CD4-positive, alpha-beta T cell (primary cell): ENCODE data around the gene TAS2R60. TPM values are rescaled to one million over a fixed set of nuclear protein-coding genes. Genes with fewer than 3 reads are reported as not detected.

Experiments used
- ATAC-seq: fragments of 200-7000 bp; cut with Tn5 transposase; one replicate; pipeline ENCODE4 v1.10.0; 2022; ENCODE audit warnings: mild to moderate bottlenecking; ENCODE audit not compliant: poor library complexity
- CTCF ChIA-PET: fragments of 350-600 bp; sonication (Branson Sonifier 250); formaldehyde crosslinking; loops from one replicate; lab custom pipeline; 2021; ENCODE audit warnings: antibody characterized with exemption, inconsistent platforms; lab: Charles Lee
- POLR2A ChIA-PET: fragments of 350-600 bp; sonication (Branson Sonifier 250); formaldehyde crosslinking; loops from one replicate; lab custom pipeline; 2021; ENCODE audit warnings: antibody characterized with exemption, inconsistent platforms; lab: Charles Lee
- DNase-seq, 14 experiments: peaks; one replicate each; pipeline ENCODE4 v3.0.0-alpha.2; 2013 to 2020; ENCODE audit warnings: mixed read lengths in 2 of 14
- H3K27ac ChIP-seq, 2 donors: one replicate each; pipeline versions ENCODE4 v1.5.1 to v1.7.0; 2013; ENCODE audit warnings: low read length in 2 of 2, low read depth in 1 of 2, mild to moderate bottlenecking in 1 of 2
- H3K27me3 ChIP-seq, 2 experiments: 1 replicate in 1 of 2; 2 replicates in 1 of 2; pipeline versions ENCODE4 v1.6.1 to v1.7.0; 2013; ENCODE audit warnings: low read length in 2 of 2, control low read depth in 1 of 2, mild to moderate bottlenecking in 1 of 2, moderate library complexity in 1 of 2; ENCODE audit not compliant: insufficient read depth in 2 of 2, control insufficient read depth in 1 of 2
- H3K36me3 ChIP-seq: one replicate; pipeline ENCODE4 v1.6.1; 2013; ENCODE audit warnings: low read length, control low read depth; ENCODE audit not compliant: insufficient read depth
- H3K4me1 ChIP-seq: one replicate; pipeline ENCODE4 v1.6.1; 2013; ENCODE audit warnings: low read length, control low read depth; ENCODE audit not compliant: insufficient read depth
- H3K4me3 ChIP-seq: one replicate; pipeline ENCODE4 v1.5.1; 2013; ENCODE audit warnings: mild to moderate bottlenecking, low read length, moderate library complexity
- H3K9me3 ChIP-seq, 2 experiments: 1 replicate in 1 of 2; 2 replicates in 1 of 2; pipeline versions ENCODE4 v1.6.1 to v1.7.0; 2013; ENCODE audit warnings: low read length in 2 of 2, mild to moderate bottlenecking in 2 of 2, control low read depth in 1 of 2, moderate library complexity in 1 of 2; ENCODE audit not compliant: control insufficient read depth in 1 of 2, insufficient read depth in 1 of 2
- H3K27ac Mint-ChIP-seq: one replicate; pipeline ENCODE4 v1.8.0; 2020; ENCODE audit warnings: mixed read lengths
- H3K27me3 Mint-ChIP-seq: one replicate; pipeline ENCODE4 v1.8.0; 2021; ENCODE audit warnings: mixed read lengths
- H3K36me3 Mint-ChIP-seq: one replicate; pipeline ENCODE4 v1.8.0; 2021; ENCODE audit warnings: low read depth, mixed read lengths
- H3K4me1 Mint-ChIP-seq: one replicate; pipeline ENCODE4 v1.8.0; 2021; ENCODE audit warnings: low read depth, mixed read lengths
- H3K4me3 Mint-ChIP-seq: one replicate; pipeline ENCODE4 v1.8.0; 2020; ENCODE audit warnings: mild to moderate bottlenecking, mixed read lengths
- H3K9me3 Mint-ChIP-seq: one replicate; pipeline ENCODE4 v1.8.0; 2020; ENCODE audit warnings: mixed read lengths
- intact Hi-C, 2 experiments: fragments of 100-400 bp; cut with DNase I in 1 of 2; cut with micrococcal nuclease in 1 of 2; formaldehyde crosslinking; loops; one replicate each; pipeline versions ENCODE4 v1.15.1 to v1.9.0; 2023 to 2025; cut with DNase I, micrococcal nuclease
- total RNA-seq, 174 experiments: library from RNA in 2 of 174; stranded (reverse) in 2 of 174; gene quantifications; one replicate each; pipeline ENCODE4 v1.2.3 and lab custom pipeline; 2021 to 2026
- TF ChIP-seq, protein P1 (sequence below): fragments of 200-600 bp; IDR thresholded peaks from one replicate; pipeline ENCODE4 v1.8.0; 2022; ENCODE audit warnings: antibody characterized with exemption, mild to moderate bottlenecking

The TAS2R60 gene
- total RNA-seq, 2 experiments from 2014 or later: 0.47 to 0.61 TPM

DNA sequence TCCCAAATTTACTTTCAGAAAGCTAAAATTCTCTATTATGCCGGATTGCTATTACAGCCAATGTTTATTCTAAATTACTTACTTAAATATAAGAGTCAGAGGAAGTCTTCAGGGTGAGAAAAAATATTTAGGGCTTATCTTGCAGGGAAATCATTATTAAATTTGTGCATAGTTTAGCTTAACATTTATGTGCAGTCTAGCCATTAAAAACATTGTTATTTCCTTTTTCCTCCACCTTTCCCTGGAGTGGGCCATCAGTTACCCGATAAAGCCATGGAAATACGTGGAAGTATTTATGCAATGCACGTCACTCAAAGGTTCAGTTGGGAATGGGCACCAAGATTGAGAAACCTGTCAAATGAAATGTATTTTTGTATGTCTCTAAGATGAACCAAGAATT, 9.5 kb upstream of the TAS2R60 start:
- Mint-ChIP-seq H3K27ac (no peak overlapping the region), H3K27me3 (no peaks in the 10 kb centered on the region), H3K9me3 (no peaks in the 10 kb centered on the region), H3K4me3 (no peak overlapping the region), H3K36me3 (peaks cover 29% of the 10 kb centered on the region), H3K4me1 (peaks cover 24% of the 10 kb centered on the region)
- H3K27me3 ChIP-seq: no peaks in the 10 kb centered on the region
- no peak overlapping the region for H3K4me3 ChIP-seq
- ChIA-PET POLR2A (no interaction called here), CTCF (no interaction called here)
- H3K36me3 ChIP-seq: no peaks in the 10 kb centered on the region
- intact Hi-C loops: no loop called here
- TF ChIP-seq, protein P1, sequence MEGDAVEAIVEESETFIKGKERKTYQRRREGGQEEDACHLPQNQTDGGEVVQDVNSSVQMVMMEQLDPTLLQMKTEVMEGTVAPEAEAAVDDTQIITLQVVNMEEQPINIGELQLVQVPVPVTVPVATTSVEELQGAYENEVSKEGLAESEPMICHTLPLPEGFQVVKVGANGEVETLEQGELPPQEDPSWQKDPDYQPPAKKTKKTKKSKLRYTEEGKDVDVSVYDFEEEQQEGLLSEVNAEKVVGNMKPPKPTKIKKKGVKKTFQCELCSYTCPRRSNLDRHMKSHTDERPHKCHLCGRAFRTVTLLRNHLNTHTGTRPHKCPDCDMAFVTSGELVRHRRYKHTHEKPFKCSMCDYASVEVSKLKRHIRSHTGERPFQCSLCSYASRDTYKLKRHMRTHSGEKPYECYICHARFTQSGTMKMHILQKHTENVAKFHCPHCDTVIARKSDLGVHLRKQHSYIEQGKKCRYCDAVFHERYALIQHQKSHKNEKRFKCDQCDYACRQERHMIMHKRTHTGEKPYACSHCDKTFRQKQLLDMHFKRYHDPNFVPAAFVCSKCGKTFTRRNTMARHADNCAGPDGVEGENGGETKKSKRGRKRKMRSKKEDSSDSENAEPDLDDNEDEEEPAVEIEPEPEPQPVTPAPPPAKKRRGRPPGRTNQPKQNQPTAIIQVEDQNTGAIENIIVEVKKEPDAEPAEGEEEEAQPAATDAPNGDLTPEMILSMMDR: no peak
- DNase-seq (no peak), ATAC-seq (no peak)
- H3K9me3 ChIP-seq: no peaks in the 10 kb centered on the region
- H3K4me1 ChIP-seq: peaks cover 14% of the 10 kb centered on the region
- no peak overlapping the region for H3K27ac ChIP-seq

DNA sequence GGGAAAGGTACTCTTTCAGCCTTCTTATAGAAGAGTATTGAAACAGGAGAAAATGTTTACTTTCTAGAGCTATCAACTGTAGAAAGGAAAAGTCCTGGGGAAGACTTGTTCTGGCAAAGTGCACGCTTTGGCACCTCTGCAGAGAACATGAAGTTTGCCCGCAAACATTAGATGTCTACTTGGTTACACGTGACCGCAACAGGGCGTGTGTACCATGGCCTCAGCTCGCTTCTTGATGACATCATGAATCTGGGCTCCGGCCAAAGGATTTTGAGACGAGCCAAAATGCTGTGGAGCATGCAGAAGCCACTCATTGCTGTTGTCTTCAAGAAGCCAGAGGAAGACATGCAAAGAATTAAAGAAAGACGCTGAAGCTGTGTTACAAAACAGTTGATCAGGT, 8.6 kb upstream of the TAS2R60 start:
- POLR2A ChIA-PET: no interaction called here
- H3K9me3 Mint-ChIP-seq: no peaks in the 10 kb centered on the region
- peaks cover 25% of the 10 kb centered on the region for H3K4me1 Mint-ChIP-seq

DNA sequence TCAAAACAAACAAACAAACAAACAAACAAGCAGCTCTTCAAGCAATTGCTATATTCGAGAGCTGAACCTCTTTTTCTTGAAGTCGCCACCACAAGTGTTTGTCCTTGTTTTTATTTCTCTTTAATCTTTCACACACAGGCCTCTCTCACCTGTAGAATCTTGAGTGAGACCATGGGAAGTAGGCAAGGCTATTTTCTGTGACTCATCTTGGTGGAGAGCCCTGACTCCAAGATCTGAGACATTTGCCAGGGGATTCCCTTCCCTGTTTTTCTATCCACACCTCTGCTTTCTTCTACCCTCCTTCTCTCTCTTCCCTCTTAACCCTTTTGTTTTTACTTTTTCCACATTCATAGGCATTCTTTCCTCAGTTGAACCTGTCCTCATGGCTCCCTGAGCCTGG, 8.0 kb upstream of the TAS2R60 start:
- Mint-ChIP-seq H3K4me3 (no peak overlapping the region), H3K36me3 (peaks cover 30% of the 10 kb centered on the region), H3K9me3 (no peaks in the 10 kb centered on the region), H3K27me3 (no peaks in the 10 kb centered on the region), H3K4me1 (peaks cover 25% of the 10 kb centered on the region), H3K27ac (no peak overlapping the region)
- Histone ChIP-seq H3K27me3 (no peaks in the 10 kb centered on the region), H3K9me3 (no peaks in the 10 kb centered on the region), H3K36me3 (no peaks in the 10 kb centered on the region), H3K4me3 (no peak overlapping the region), H3K27ac (no peak overlapping the region), H3K4me1 (peaks cover 14% of the 10 kb centered on the region)
- ChIA-PET POLR2A (no interaction called here), CTCF (no interaction called here)
- ATAC-seq (no peak), DNase-seq (no peak)
- intact Hi-C loops: no loop called here
- TF ChIP-seq, protein P1: no peak

More for the DNA sequence above, 8.6 kb upstream of the TAS2R60 start:
- TF ChIP-seq, protein P1: no peak
- no peak overlapping the region for H3K4me3 Mint-ChIP-seq
- intact Hi-C loops: no loop called here
- Histone ChIP-seq H3K27ac (no peak overlapping the region), H3K4me1 (peaks cover 14% of the 10 kb centered on the region), H3K27me3 (no peaks in the 10 kb centered on the region), H3K36me3 (no peaks in the 10 kb centered on the region), H3K4me3 (no peak overlapping the region), H3K9me3 (no peaks in the 10 kb centered on the region)
- DNase-seq: no peak
- H3K27ac Mint-ChIP-seq: no peak overlapping the region
- no peak for ATAC-seq
- CTCF ChIA-PET: no interaction called here
- H3K27me3 Mint-ChIP-seq: no peaks in the 10 kb centered on the region
- peaks cover 30% of the 10 kb centered on the region for H3K36me3 Mint-ChIP-seq
